Fibroblast of skin of left quadriceps (primary cell): ENCODE results near the gene USP35.
"Not testable (repeated sequence)": the region's sequence is repeated elsewhere in the genome, so short reads cannot be mapped to it uniquely, and the experiment has no call there.

Source experiments
- DNase-seq, 2 experiments: peaks; one replicate each; pipeline ENCODE4 v3.0.0-alpha.2; 2013; ENCODE audit warnings: low read depth in 2 of 2

USP35 gene

GRCh38 chr11:78170874-78171549 is 17.7 kb upstream of the USP35 start:
- no peak for DNase-seq

- no peak for DNase-seq
Measured at GRCh38 chr11:78171951-78172350, 16.8 kb upstream of the USP35 start.

- not testable (repeated sequence) for DNase-seq
Measured at GRCh38 chr11:78175862-78176261, 12.9 kb upstream of the USP35 start.

GRCh38 chr11:78176605-78177141 is 12.0 kb upstream of the USP35 start:
- DNase-seq = no peak

- DNase-seq = no peak
Measured at GRCh38 chr11:78177216-78177615, 11.5 kb upstream of the USP35 start.

- DNase-seq = no peak
Measured at GRCh38 chr11:78179459-78180071, 9.2 kb upstream of the USP35 start.

- no peak for DNase-seq
Measured at GRCh38 chr11:78180751-78181150, 8.0 kb upstream of the USP35 start.

- peak; percentile 50 to 58 for DNase-seq
Measured at GRCh38 chr11:78181185-78181584, 7.5 kb upstream of the USP35 start.

GRCh38 chr11:78187366-78188285 is 1.1 kb upstream of the USP35 start:
- DNase-seq = no peak

- DNase-seq = no peak
Measured at GRCh38 chr11:78189174-78189724, 530 bp downstream of the USP35 start.

GRCh38 chr11:78189851-78190250 is 1.1 kb downstream of the USP35 start:
- DNase-seq = no peak

- DNase-seq = no peak
Measured at GRCh38 chr11:78190374-78190773, 1.7 kb downstream of the USP35 start.

GRCh38 chr11:78190871-78191538 is 2.3 kb downstream of the USP35 start:
- no peak for DNase-seq

GRCh38 chr11:78192223-78192719 is 3.6 kb downstream of the USP35 start:
- DNase-seq = no peak

GRCh38 chr11:78192911-78193351 is 4.2 kb downstream of the USP35 start:
- DNase-seq = no peak

- DNase-seq = no peak
Measured at GRCh38 chr11:78193806-78194205, 5.1 kb downstream of the USP35 start.

- no peak for DNase-seq
Measured at GRCh38 chr11:78194490-78194889, 5.8 kb downstream of the USP35 start.

- DNase-seq = no peak
Measured at GRCh38 chr11:78195917-78196560, 7.3 kb downstream of the USP35 start.

GRCh38 chr11:78196661-78197091 is 8.0 kb downstream of the USP35 start:
- DNase-seq = no peak

- no peak for DNase-seq
Measured at GRCh38 chr11:78197816-78198215, 9.1 kb downstream of the USP35 start.
